Upper lobe of left lung (tissue), 6 donors: Measurements from ENCODE around the gene AOAH. TPM values are rescaled to one million over a fixed set of nuclear protein-coding genes. Genes with fewer than 3 reads are reported as not detected.
A peak's percentile ranks its signal among the peaks of the same experiment; 100 is the strongest.

Experiments used
- ATAC-seq, 2 donors: fragments of 200-7000 bp; cut with Tn5 transposase; one replicate each; pipeline ENCODE4 v1.9.1; 2022; ENCODE audit warnings: mild to moderate bottlenecking in 2 of 2, moderate library complexity in 2 of 2; ENCODE audit not compliant: low FRiP score in 2 of 2
- DNase-seq, 2 donors: peaks; one replicate each; pipeline ENCODE4 v3.0.0-alpha.2; 2019 to 2020
- H3K27ac ChIP-seq, 4 donors: fragments of 200-600 bp; sonication (generic); one replicate each; pipeline ENCODE4 v1.5.1; 2016 to 2019
- H3K27me3 ChIP-seq, 4 donors: fragments of 200-600 bp; sonication (generic); one replicate each; pipeline ENCODE4 v1.5.1; 2017 to 2019
- H3K36me3 ChIP-seq, 4 donors: fragments of 200-600 bp; sonication (generic); one replicate each; pipeline ENCODE4 v1.5.1; 2016 to 2019
- H3K4me1 ChIP-seq, 4 donors: fragments of 200-600 bp; sonication (generic); one replicate each; pipeline ENCODE4 v1.5.1; 2018 to 2019
- H3K4me3 ChIP-seq, 4 donors: fragments of 200-600 bp; sonication (generic); one replicate each; pipeline ENCODE4 v1.5.1; 2017 to 2019; ENCODE audit warnings: mild to moderate bottlenecking in 2 of 4, moderate library complexity in 1 of 4
- H3K9me3 ChIP-seq, 4 donors: fragments of 200-600 bp; sonication (generic); one replicate each; pipeline ENCODE4 v1.5.1; 2018 to 2019
- CTCF ChIP-seq, 6 experiments: fragments of 450-650 bp in 4 of 6; fragments of 200-600 bp in 2 of 6; sonication (generic) in 2 of 6; IDR thresholded peaks; one replicate each; pipeline ENCODE4 v1.5.1; 2016 to 2019; ENCODE audit warnings: antibody characterized with exemption in 6 of 6
- EP300 ChIP-seq, 4 donors: sonication (generic); formaldehyde crosslinking; IDR thresholded peaks; one replicate each; pipeline ENCODE4 v1.5.1; 2017; ENCODE audit warnings: antibody characterized with exemption in 4 of 4, control low read depth in 2 of 4
- POLR2A ChIP-seq, 4 donors: fragments of 450-650 bp; IDR thresholded peaks; one replicate each; pipeline ENCODE4 v1.5.1; 2016 to 2017; ENCODE audit warnings: antibody characterized with exemption in 4 of 4, mild to moderate bottlenecking in 2 of 4
- POLR2AphosphoS5 ChIP-seq, 2 donors: sonication (generic); formaldehyde crosslinking; IDR thresholded peaks; one replicate each; pipeline ENCODE4 v1.5.1; 2017; ENCODE audit warnings: antibody characterized with exemption in 2 of 2
- WGBS, 2 donors: methylation state at CpG; one replicate each; pipeline ENCODE4 v1.1.5; 2017 to 2018; 5-methylcytosine and 5-hydroxymethylcytosine counted together
- total RNA-seq, 6 donors: library from RNA; depleted of rRNA in 4 of 6; stranded (reverse); fragments of >200 nt in 4 of 6; gene quantifications; one replicate each; pipeline versions ENCODE4 v1.1.0 to v1.2.1, GENCODE V29; 2016 to 2021
- donor health status: DM: no; HTN: no; CAD: no; lungs with moderate emphysema.
- donor health status: DM: no; HTN: yes; CAD: no; lungs with severe emphysema.

The AOAH gene
- total RNA-seq, 6 donors from 2014 or later = 18.5 to 36.8 (median 25.7) TPM

- H3K9me3 ChIP-seq = no peaks in the 10 kb centered on the region
- H3K4me3 ChIP-seq = no peak overlapping the region
- peak overlapping the region in 1 of 4 donors; percentile 14 for H3K27ac ChIP-seq
- no peak for DNase-seq
- TF ChIP-seq POLR2AphosphoS5 (IDR thresholded peaks at IDR 0.05) (no peak), CTCF (IDR thresholded peaks at IDR 0.05) (no peak), POLR2A (IDR thresholded peaks at IDR 0.05) (no peak), EP300 (IDR thresholded peaks at IDR 0.05) (no peak)
- no peaks in the 10 kb centered on the region for H3K36me3 ChIP-seq
- ATAC-seq = no peak
- no peaks in the 10 kb centered on the region for H3K27me3 ChIP-seq
- 83 to 91% methylated on average over 3 of the region's 3 CpGs for WGBS, 2 donors
- H3K4me1 ChIP-seq = peaks cover 9 to 21% (median 13%) of the 10 kb centered on the region in 4 donors
Measured at GRCh38 chr7:36602511-36602910, 121.8 kb downstream of the AOAH start.

GRCh38 chr7:36601601-36602000, 122.7 kb downstream of the AOAH start:
- ATAC-seq = no peak
- Histone ChIP-seq H3K9me3 (no peaks in the 10 kb centered on the region), H3K4me1 (peaks cover 9 to 21% (median 13%) of the 10 kb centered on the region in 4 donors), H3K4me3 (no peak overlapping the region), H3K27me3 (no peaks in the 10 kb centered on the region), H3K36me3 (peaks cover 0 to 3% (median 0%) of the 10 kb centered on the region in 4 donors), H3K27ac (peak overlapping the region in 1 of 4 donors; percentile 82)
- WGBS, 2 donors = 57 to 63% methylated on average over 3 of the region's 3 CpGs
- DNase-seq = no peak
- TF ChIP-seq POLR2AphosphoS5 (IDR thresholded peaks at IDR 0.05) (no peak), POLR2A (IDR thresholded peaks at IDR 0.05) (no peak), CTCF (IDR thresholded peaks at IDR 0.05) (no peak), EP300 (IDR thresholded peaks at IDR 0.05) (no peak)

- WGBS, 2 donors = 70 to 72% methylated on average over 5 of the region's 5 CpGs
- Histone ChIP-seq H3K9me3 (no peaks in the 10 kb centered on the region), H3K27me3 (no peaks in the 10 kb centered on the region), H3K27ac (peak overlapping the region in 3 of 4 donors; percentile 37 to 82 (median 80)), H3K36me3 (peaks cover 0 to 3% (median 0%) of the 10 kb centered on the region in 4 donors), H3K4me3 (no peak overlapping the region), H3K4me1 (peaks cover 9 to 21% (median 13%) of the 10 kb centered on the region in 4 donors)
- TF ChIP-seq EP300 (IDR thresholded peaks at IDR 0.05) (no peak), POLR2AphosphoS5 (IDR thresholded peaks at IDR 0.05) (no peak), POLR2A (IDR thresholded peaks at IDR 0.05) (no peak), CTCF (IDR thresholded peaks at IDR 0.05) (no peak)
- DNase-seq (peak in 1 of 2 donors; percentile 55), ATAC-seq (peak in 1 of 2 donors; percentile 70)
Measured at GRCh38 chr7:36600869-36601530, 123.3 kb downstream of the AOAH start.

GRCh38 chr7:36600314-36600682, 124.0 kb downstream of the AOAH start:
- 59 to 72% methylated on average over 6 of the region's 6 CpGs for WGBS, 2 donors
- ATAC-seq (peak; percentile 51 to 73), DNase-seq (peak; percentile 18 to 80)
- Histone ChIP-seq H3K36me3 (peaks cover 0 to 3% (median 0%) of the 10 kb centered on the region in 4 donors), H3K4me1 (peaks cover 9 to 21% (median 13%) of the 10 kb centered on the region in 4 donors), H3K4me3 (no peak overlapping the region), H3K27ac (peak overlapping the region in 3 of 4 donors; percentile 37 to 82 (median 80)), H3K27me3 (no peaks in the 10 kb centered on the region), H3K9me3 (no peaks in the 10 kb centered on the region)
- TF ChIP-seq EP300 (IDR thresholded peaks at IDR 0.05) = no peak
- TF ChIP-seq POLR2AphosphoS5 (IDR thresholded peaks at IDR 0.05) = peak in 1 of 2 donors; percentile 30

- 77 to 86% methylated on average over 10 of the region's 10 CpGs for WGBS, 2 donors
- H3K27ac ChIP-seq = peak overlapping the region in 3 of 4 donors; percentile 37 to 82 (median 80)
- TF ChIP-seq CTCF (IDR thresholded peaks at IDR 0.05) (peak in 1 of 6 experiments; percentile 7), POLR2A (IDR thresholded peaks at IDR 0.05) (no peak)
- no peak for DNase-seq
- peaks cover 0 to 3% (median 0%) of the 10 kb centered on the region in 4 donors for H3K36me3 ChIP-seq
- no peaks in the 10 kb centered on the region for H3K9me3 ChIP-seq
- no peak overlapping the region for H3K4me3 ChIP-seq
- H3K27me3 ChIP-seq = no peaks in the 10 kb centered on the region
- peaks cover 9 to 21% (median 13%) of the 10 kb centered on the region in 4 donors for H3K4me1 ChIP-seq
- peak in 1 of 2 donors; percentile 34 for ATAC-seq
Measured at GRCh38 chr7:36599645-36600313, 124.5 kb downstream of the AOAH start.
